ENCODE data around the gene USP24. TPM values are rescaled to one million over a fixed set of nuclear protein-coding genes. Genes with fewer than 3 reads are reported as not detected.

Gene USP24
- total and polyA plus RNA-seq, 2 donors (not counting 1 experiment from before 2014, with no cell fraction given) = 18.9 to 152 TPM

DNA sequence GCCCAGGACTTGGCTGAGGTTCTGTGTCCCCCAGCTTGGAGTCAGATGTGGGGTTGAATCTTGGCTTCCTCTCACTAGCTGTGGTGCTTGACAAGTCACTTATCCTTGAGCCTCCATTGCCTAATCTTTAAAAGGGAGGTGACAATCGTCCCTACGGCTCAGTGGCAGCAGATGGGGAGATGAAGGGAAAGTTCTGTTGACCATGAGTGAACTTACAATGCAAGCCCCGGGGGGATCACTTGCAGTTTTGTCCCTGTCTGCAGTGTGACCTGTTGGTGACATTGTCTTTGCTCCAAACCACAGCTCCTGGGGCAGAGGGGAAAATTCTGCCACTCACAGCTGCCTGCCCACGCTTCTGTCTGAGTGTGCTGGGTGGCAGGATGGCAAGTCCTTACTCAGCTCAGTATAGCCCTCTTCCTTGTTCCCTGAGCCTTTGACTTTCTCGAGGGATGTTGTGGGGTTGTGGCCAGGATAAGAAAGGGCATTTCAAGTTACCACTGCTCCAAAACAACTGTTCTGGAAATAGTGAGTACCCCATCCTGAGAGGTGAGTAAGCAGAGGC, 174.2 kb downstream of the USP24 start:
- no peaks in the 10 kb centered on the region for H3K4me1 ChIP-seq (ENCODE audit: control insufficient read depth in 2 of 2, insufficient read depth in 2 of 2, low read length in 2 of 2)
- H3K9ac ChIP-seq (ENCODE audit: low read length) = no peak overlapping the region
- TF ChIP-seq, protein P1, sequence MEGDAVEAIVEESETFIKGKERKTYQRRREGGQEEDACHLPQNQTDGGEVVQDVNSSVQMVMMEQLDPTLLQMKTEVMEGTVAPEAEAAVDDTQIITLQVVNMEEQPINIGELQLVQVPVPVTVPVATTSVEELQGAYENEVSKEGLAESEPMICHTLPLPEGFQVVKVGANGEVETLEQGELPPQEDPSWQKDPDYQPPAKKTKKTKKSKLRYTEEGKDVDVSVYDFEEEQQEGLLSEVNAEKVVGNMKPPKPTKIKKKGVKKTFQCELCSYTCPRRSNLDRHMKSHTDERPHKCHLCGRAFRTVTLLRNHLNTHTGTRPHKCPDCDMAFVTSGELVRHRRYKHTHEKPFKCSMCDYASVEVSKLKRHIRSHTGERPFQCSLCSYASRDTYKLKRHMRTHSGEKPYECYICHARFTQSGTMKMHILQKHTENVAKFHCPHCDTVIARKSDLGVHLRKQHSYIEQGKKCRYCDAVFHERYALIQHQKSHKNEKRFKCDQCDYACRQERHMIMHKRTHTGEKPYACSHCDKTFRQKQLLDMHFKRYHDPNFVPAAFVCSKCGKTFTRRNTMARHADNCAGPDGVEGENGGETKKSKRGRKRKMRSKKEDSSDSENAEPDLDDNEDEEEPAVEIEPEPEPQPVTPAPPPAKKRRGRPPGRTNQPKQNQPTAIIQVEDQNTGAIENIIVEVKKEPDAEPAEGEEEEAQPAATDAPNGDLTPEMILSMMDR (IDR thresholded peaks at IDR 0.05) = no peak
- TF ChIP-seq EZH2 (IDR thresholded peaks at IDR 0.05; ENCODE audit: borderline replicate concordance, insufficient read depth, low read depth, low read length, poor library complexity, severe bottlenecking) = no peak
- H2AFZ ChIP-seq (ENCODE audit: insufficient read depth, low read depth, low read length, poor library complexity, severe bottlenecking) = no peak overlapping the region
- no peaks in the 10 kb centered on the region for H3K79me2 ChIP-seq (ENCODE audit: control insufficient read depth, insufficient read depth, low read length)
- peaks cover 48% of the 10 kb centered on the region for H3K27me3 Mint-ChIP-seq
- H3K9me3 ChIP-seq (ENCODE audit: control extremely low read depth in 1 of 3, control insufficient read depth in 2 of 3, insufficient read depth in 1 of 3, low read length in 2 of 3) = no peaks in the 10 kb centered on the region
- WGBS (ENCODE audit: insufficient coverage) = 31% methylated on average over 3 of the region's 5 CpGs
- ATAC-seq (ENCODE audit: low read depth) (no peak), DNase-seq (no peak)
- no peak overlapping the region for H3K4me2 ChIP-seq (replicated peaks; ENCODE audit: low read depth, low read length, poor library complexity, severe bottlenecking)
- no peaks in the 10 kb centered on the region for H3K4me1 Mint-ChIP-seq
- no peak overlapping the region for H3K27ac ChIP-seq (ENCODE audit: low read length in 2 of 2)
- intact Hi-C loops (cut with micrococcal nuclease) = no loop called here
- no peaks in the 10 kb centered on the region for H4K20me1 ChIP-seq (ENCODE audit: control insufficient read depth, insufficient read depth, low read length, poor library complexity, severe bottlenecking)
- no peaks in the 10 kb centered on the region for H3K9me3 Mint-ChIP-seq (ENCODE audit: insufficient read depth)
- H3K27me3 ChIP-seq (replicated peaks in 1 of 4; ENCODE audit: control extremely low read depth in 1 of 4, control insufficient read depth in 3 of 4, insufficient read depth in 4 of 4, low read length in 3 of 4) = peaks cover 0 to 28% (median 8%) of the 10 kb centered on the region in 4 experiments
- no peaks in the 10 kb centered on the region for H3K36me3 ChIP-seq (replicated peaks in 1 of 2; ENCODE audit: control extremely low read depth in 1 of 2, control insufficient read depth in 1 of 2, extremely low read depth in 1 of 2, insufficient read depth in 2 of 2, low read length in 1 of 2)
- H3K4me3 ChIP-seq (ENCODE audit: control extremely low read depth in 1 of 5, extremely low read depth in 1 of 5, insufficient read depth in 1 of 5, low read depth in 2 of 5, low read length in 4 of 5) = no peak overlapping the region
- ChIA-PET CTCF (no interaction called here), POLR2A (no interaction called here)
- no peak overlapping the region for H3K4me3 Mint-ChIP-seq
- no peak overlapping the region for H3K27ac Mint-ChIP-seq

DNA sequence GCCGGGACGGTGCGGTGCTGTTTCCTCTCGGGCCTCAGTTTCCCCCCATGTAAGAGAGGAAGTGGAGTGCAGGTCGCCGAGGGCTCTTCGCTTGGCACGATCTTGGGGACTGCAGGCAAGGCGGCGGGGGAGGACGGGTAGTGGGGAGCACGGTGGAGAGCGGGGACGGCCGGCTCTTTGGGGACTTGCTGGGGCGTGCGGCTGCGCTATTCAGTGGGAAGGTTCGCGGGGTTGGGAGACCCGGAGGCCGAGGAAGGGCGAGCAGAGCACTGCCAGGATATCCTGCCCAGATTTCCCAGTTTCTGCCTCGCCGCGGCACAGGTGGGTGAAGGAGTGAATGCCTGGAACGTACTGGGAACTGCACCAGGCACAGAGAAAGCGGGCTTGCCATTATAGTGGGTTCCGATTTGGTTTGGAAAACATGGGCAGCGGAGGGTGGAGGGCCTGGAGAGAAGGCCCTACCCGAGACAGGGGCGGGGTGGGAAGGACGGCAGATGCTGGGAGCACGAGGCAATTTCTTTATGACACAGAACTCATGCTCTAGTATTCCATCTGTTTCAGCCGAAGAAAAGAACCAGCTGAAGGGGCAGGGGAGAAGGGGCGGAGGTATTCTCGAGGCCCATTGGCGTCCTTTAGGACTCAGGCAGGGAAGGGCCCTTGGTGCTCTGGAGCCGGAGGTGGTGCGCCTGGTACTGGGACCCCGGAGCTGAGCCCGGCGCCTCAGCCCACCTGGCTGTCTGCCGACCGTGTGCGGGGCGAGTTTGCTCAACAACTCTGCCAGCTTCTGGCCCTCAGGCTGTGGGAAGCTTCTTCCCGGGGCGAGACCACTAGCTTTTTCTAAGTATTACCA, 174.9 kb downstream of the USP24 start:
- Mint-ChIP-seq H3K4me1 (no peaks in the 10 kb centered on the region), H3K27me3 (peaks cover 53% of the 10 kb centered on the region), H3K9me3 (ENCODE audit: insufficient read depth) (no peaks in the 10 kb centered on the region), H3K27ac (no peak overlapping the region), H3K4me3 (no peak overlapping the region)
- no peak overlapping the region for H3K4me2 ChIP-seq (replicated peaks; ENCODE audit: low read depth, low read length, poor library complexity, severe bottlenecking)
- no peaks in the 10 kb centered on the region for H3K9me3 ChIP-seq (ENCODE audit: control extremely low read depth in 1 of 3, control insufficient read depth in 2 of 3, insufficient read depth in 1 of 3, low read length in 2 of 3)
- no peak overlapping the region for H3K4me3 ChIP-seq (ENCODE audit: control extremely low read depth in 1 of 5, extremely low read depth in 1 of 5, insufficient read depth in 1 of 5, low read depth in 2 of 5, low read length in 4 of 5)
- intact Hi-C loops (cut with micrococcal nuclease) = no loop called here
- TF ChIP-seq EZH2 (IDR thresholded peaks at IDR 0.05; ENCODE audit: borderline replicate concordance, insufficient read depth, low read depth, low read length, poor library complexity, severe bottlenecking) = no peak
- TF ChIP-seq, protein P1 (IDR thresholded peaks at IDR 0.05) = no peak
- peaks cover 0 to 28% (median 8%) of the 10 kb centered on the region in 4 experiments for H3K27me3 ChIP-seq (replicated peaks in 1 of 4; ENCODE audit: control extremely low read depth in 1 of 4, control insufficient read depth in 3 of 4, insufficient read depth in 4 of 4, low read length in 3 of 4)
- H4K20me1 ChIP-seq (ENCODE audit: control insufficient read depth, insufficient read depth, low read length, poor library complexity, severe bottlenecking) = no peaks in the 10 kb centered on the region
- DNase-seq = no peak
- no peaks in the 10 kb centered on the region for H3K36me3 ChIP-seq (replicated peaks in 1 of 2; ENCODE audit: control extremely low read depth in 1 of 2, control insufficient read depth in 1 of 2, extremely low read depth in 1 of 2, insufficient read depth in 2 of 2, low read length in 1 of 2)
- ATAC-seq (ENCODE audit: low read depth) = no peak
- H3K4me1 ChIP-seq (ENCODE audit: control insufficient read depth in 2 of 2, insufficient read depth in 2 of 2, low read length in 2 of 2) = no peaks in the 10 kb centered on the region
- CTCF ChIA-PET = no interaction called here
- WGBS (ENCODE audit: insufficient coverage) = 18% methylated on average over 44 of the region's 49 CpGs
- H2AFZ ChIP-seq (ENCODE audit: insufficient read depth, low read depth, low read length, poor library complexity, severe bottlenecking) = no peak overlapping the region
- H3K9ac ChIP-seq (ENCODE audit: low read length) = no peak overlapping the region
- no peaks in the 10 kb centered on the region for H3K79me2 ChIP-seq (ENCODE audit: control insufficient read depth, insufficient read depth, low read length)
- H3K27ac ChIP-seq (ENCODE audit: low read length in 2 of 2) = no peak overlapping the region
- POLR2A ChIA-PET = no interaction called here

Data from B cell (primary cell).